ENCODE data around the gene LRRK1. TPM values are rescaled to one million over a fixed set of nuclear protein-coding genes. Genes with fewer than 3 reads are reported as not detected.
A peak's percentile ranks its signal among the peaks of the same experiment; 100 is the strongest.

LRRK1 gene
- total and polyA plus RNA-seq, 8 donors = 4.3 to 19.4 (median 11.1) TPM

GRCh38 chr15:101013201-101013550 lies 94.0 kb downstream of the LRRK1 start:
- DNase-seq = peak in 1 of 6 donors; percentile 6
- Histone ChIP-seq H3K4me3 (no peak overlapping the region), H3K27ac (no peak overlapping the region), H3K4me1 (no peaks in the 10 kb centered on the region), H3K36me3 (no peaks in the 10 kb centered on the region), H3K27me3 (no peaks in the 10 kb centered on the region), H3K9me3 (no peaks in the 10 kb centered on the region)
- no peak for TF ChIP-seq CTCF (IDR thresholded peaks at IDR 0.05)
- no peak for FAIRE-seq
- intact Hi-C loops (cut with DNase I) = loop anchor here in 1 of 3 donors (5.0 kb wide), 1 partner anchor 254 kb away; no protein-coding TSS in a partner anchor
- 94 to 96% methylated on average over 10 of the region's 10 CpGs for WGBS, 2 donors
- no peak for ATAC-seq

- DNase-seq (peak in 1 of 6 donors; percentile 13), FAIRE-seq (no peak), ATAC-seq (no peak)
- H3K27ac ChIP-seq = no peak overlapping the region
- no peaks in the 10 kb centered on the region for H3K4me1 ChIP-seq
- 81 to 85% methylated on average over 21 of the region's 21 CpGs for WGBS, 2 donors
- intact Hi-C loops (cut with DNase I) = loop anchor here in 1 of 3 donors (5.0 kb wide), 1 partner anchor 253 kb away; no protein-coding TSS in a partner anchor
- no peaks in the 10 kb centered on the region for H3K9me3 ChIP-seq
- no peaks in the 10 kb centered on the region for H3K27me3 ChIP-seq
- no peak overlapping the region for H3K4me3 ChIP-seq
- TF ChIP-seq CTCF (IDR thresholded peaks at IDR 0.05) = no peak
- no peaks in the 10 kb centered on the region for H3K36me3 ChIP-seq
These were observed 94.9 kb downstream of the LRRK1 start for GRCh38 chr15:101013769-101014675.

- DNase-seq (peak; percentile 52 to 89 (median 74)), ATAC-seq (peak; percentile 66 to 92 (median 80)), FAIRE-seq (no peak)
- H3K27ac ChIP-seq = no peak overlapping the region
- peak; percentile 44 to 86 (median 74) for TF ChIP-seq CTCF (IDR thresholded peaks at IDR 0.05)
- intact Hi-C loops (cut with DNase I) = loop anchor here in 2 of 3 donors (5.0 kb wide), 2 partner anchors 242 to 252 kb away; no protein-coding TSS in a partner anchor
- WGBS, 2 donors = 51% methylated on average over 27 of the region's 27 CpGs
- no peaks in the 10 kb centered on the region for H3K9me3 ChIP-seq
- H3K27me3 ChIP-seq = no peaks in the 10 kb centered on the region
- no peaks in the 10 kb centered on the region for H3K36me3 ChIP-seq
- H3K4me3 ChIP-seq = no peak overlapping the region
- H3K4me1 ChIP-seq = no peaks in the 10 kb centered on the region
These were observed 96.0 kb downstream of the LRRK1 start for GRCh38 chr15:101014921-101015841.

GRCh38 chr15:101016581-101016980 lies 97.4 kb downstream of the LRRK1 start:
- WGBS, 2 donors = 88 to 91% methylated on average over 7 of the region's 7 CpGs
- ATAC-seq (no peak), FAIRE-seq (no peak), DNase-seq (no peak)
- H3K36me3 ChIP-seq = no peaks in the 10 kb centered on the region
- intact Hi-C loops (cut with DNase I) = loop anchor here in 2 of 3 donors (5.0 kb wide), 1 partner anchor 241 kb away; no protein-coding TSS in a partner anchor
- H3K27ac ChIP-seq = no peak overlapping the region
- no peaks in the 10 kb centered on the region for H3K4me1 ChIP-seq
- H3K9me3 ChIP-seq = no peaks in the 10 kb centered on the region
- no peak overlapping the region for H3K4me3 ChIP-seq
- no peak for TF ChIP-seq CTCF (IDR thresholded peaks at IDR 0.05)
- no peaks in the 10 kb centered on the region for H3K27me3 ChIP-seq
